Neural crest cell (in vitro differentiated cells): Measurements from ENCODE around the gene BPI. TPM values are rescaled to one million over a fixed set of nuclear protein-coding genes. Genes with fewer than 3 reads are reported as not detected.
"Not testable (repeated sequence)": the region's sequence is repeated elsewhere in the genome, so short reads cannot be mapped to it uniquely, and the experiment has no call there.

Experiments used
- DNase-seq: peaks from one replicate; pipeline ENCODE4 v3.0.0; 2021; ENCODE audit warnings: low read depth, mixed read lengths, low spot score
- H3K27ac Mint-ChIP-seq: one replicate; pipeline ENCODE4 v1.8.0; 2021; ENCODE audit warnings: mild to moderate bottlenecking, mixed read lengths; ENCODE audit not compliant: unreplicated experiment
- H3K27me3 Mint-ChIP-seq: 2 replicates; pipeline ENCODE4 v1.8.0; 2021; ENCODE audit warnings: low read depth, mild to moderate bottlenecking, mixed read lengths
- H3K36me3 Mint-ChIP-seq: 2 replicates; pipeline ENCODE4 v1.8.0; 2021; ENCODE audit warnings: low read depth, mild to moderate bottlenecking, mixed read lengths
- H3K4me1 Mint-ChIP-seq: 2 replicates; pipeline ENCODE4 v1.8.0; 2021; ENCODE audit warnings: mixed read lengths
- H3K4me3 Mint-ChIP-seq: one replicate; pipeline ENCODE4 v1.8.0; 2021; ENCODE audit warnings: mild to moderate bottlenecking, mixed read lengths
- H3K9me3 Mint-ChIP-seq: 2 replicates; pipeline ENCODE4 v1.8.0; 2021; ENCODE audit warnings: mixed read lengths
- CTCF ChIP-seq: fragments of 200-600 bp; sonication (generic); conservative IDR thresholded peaks from 2 replicates; pipeline ENCODE4 v1.5.0; 2021; ENCODE audit warnings: antibody characterized with exemption, mild to moderate bottlenecking
- total RNA-seq: library from RNA; stranded (reverse); gene quantifications from 2 replicates; pipeline ENCODE4 v1.2.1, GENCODE V29; 2021

BPI gene
- total RNA-seq, 1 donor from 2014 or later = not detected

- Mint-ChIP-seq H3K4me3 (no peak overlapping the region), H3K36me3 (no peaks in the 10 kb centered on the region), H3K27ac (no peak overlapping the region), H3K9me3 (no peaks in the 10 kb centered on the region), H3K27me3 (peaks cover 2% of the 10 kb centered on the region), H3K4me1 (no peaks in the 10 kb centered on the region)
- no peak for TF ChIP-seq CTCF
- DNase-seq = no peak
Observed at GRCh38 chr20:38377039-38377685, 73.2 kb downstream of the BPI start.

GRCh38 chr20:38377838-38378237 is 73.9 kb downstream of the BPI start:
- DNase-seq, H3K4me1 Mint-ChIP-seq, H3K4me3 Mint-ChIP-seq, H3K36me3 Mint-ChIP-seq, H3K9me3 Mint-ChIP-seq, H3K27ac Mint-ChIP-seq, H3K27me3 Mint-ChIP-seq: not testable (repeated sequence)

- Mint-ChIP-seq H3K4me3 (no peak overlapping the region), H3K9me3 (no peaks in the 10 kb centered on the region), H3K36me3 (no peaks in the 10 kb centered on the region), H3K27me3 (peaks cover 3% of the 10 kb centered on the region), H3K4me1 (no peaks in the 10 kb centered on the region), H3K27ac (no peak overlapping the region)
- no peak for TF ChIP-seq CTCF
- DNase-seq = no peak
Observed at GRCh38 chr20:38383147-38383546, 79.2 kb downstream of the BPI start.

- no peaks in the 10 kb centered on the region for H3K36me3 Mint-ChIP-seq
- H3K27ac Mint-ChIP-seq = no peak overlapping the region
- H3K4me1 Mint-ChIP-seq = no peaks in the 10 kb centered on the region
Observed at GRCh38 chr20:38386004-38386403, 82.0 kb downstream of the BPI start.

GRCh38 chr20:38386851-38387250 is 82.9 kb downstream of the BPI start:
- H3K27ac Mint-ChIP-seq = no peak overlapping the region
- H3K27me3 Mint-ChIP-seq = peaks cover 3% of the 10 kb centered on the region
- H3K4me1 Mint-ChIP-seq = no peaks in the 10 kb centered on the region
- DNase-seq = no peak
- TF ChIP-seq CTCF = no peak
- no peaks in the 10 kb centered on the region for H3K36me3 Mint-ChIP-seq
- no peak overlapping the region for H3K4me3 Mint-ChIP-seq
- H3K9me3 Mint-ChIP-seq = no peaks in the 10 kb centered on the region

More at GRCh38 chr20:38386004-38386403, 82.0 kb downstream of the BPI start:
- Mint-ChIP-seq H3K9me3 (no peaks in the 10 kb centered on the region), H3K27me3 (peaks cover 3% of the 10 kb centered on the region), H3K4me3 (no peak overlapping the region)
- no peak for DNase-seq
- no peak for TF ChIP-seq CTCF

Other genes with a start within 250 kb of the BPI start
- 1.2 and 1.4 TPM in 2 replicates for gene TGM2, start 138.9 kb upstream of the BPI start, total RNA-seq
- 8.6 and 9.5 TPM in 2 replicates for gene KIAA1755, start 43.4 kb upstream of the BPI start, total RNA-seq
- gene LBP, start 42.3 kb downstream of the BPI start, total RNA-seq = not detected in 2 replicates
- gene SNHG17, start 131.2 kb downstream of the BPI start, total RNA-seq = 64.9 and 65.5 TPM in 2 replicates
- 34.7 and 35.2 TPM in 2 replicates for gene RALGAPB, start 168.7 kb downstream of the BPI start, total RNA-seq